ENCODE results near the gene SPIB.

SPIB gene

DNA sequence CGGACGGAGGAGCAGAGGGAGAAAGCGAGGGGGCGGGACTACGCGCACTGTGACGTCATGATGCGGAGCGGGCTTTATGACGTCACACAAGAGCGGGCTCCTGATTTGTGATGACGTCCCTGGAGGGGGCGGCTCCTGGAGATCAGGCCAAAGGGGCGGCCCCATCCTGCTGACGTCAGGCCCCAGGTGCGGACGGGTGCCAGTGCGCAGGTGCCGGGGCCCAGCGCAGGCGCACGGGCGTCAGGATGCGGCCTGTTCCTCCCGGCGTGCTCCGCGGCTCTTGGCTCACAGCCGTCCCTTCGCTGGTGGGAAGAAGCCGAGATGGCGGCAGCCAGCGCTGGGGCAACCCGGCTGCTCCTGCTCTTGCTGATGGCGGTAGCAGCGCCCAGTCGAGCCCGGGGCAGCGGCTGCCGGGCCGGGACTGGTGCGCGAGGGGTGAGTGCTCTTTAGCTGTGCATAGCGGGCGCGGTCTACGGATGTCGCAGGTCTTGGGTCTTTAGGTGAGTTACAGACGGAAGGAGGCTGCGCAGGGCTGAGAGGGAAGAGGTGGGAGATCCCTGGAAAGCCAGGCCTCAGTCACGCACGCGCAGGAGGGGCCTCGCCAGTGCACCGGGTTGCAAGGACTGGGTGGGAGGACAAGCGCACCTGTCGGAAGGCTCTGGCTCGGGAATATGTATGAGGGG lies 57.6 kb downstream of the SPIB start, which contains the start of the genes EMC10 and GARIN5A:
EMC10 (plus strand) TSS at position 284 of the 683 bp plus-strand sequence; CDS start at position 322, 38 bp downstream.
GARIN5A (minus strand) TSS at position 625 of the 683 bp plus-strand sequence; CDS start at position 165, 460 bp downstream.
- DNase-seq, result peak; percentile 92

DNA sequence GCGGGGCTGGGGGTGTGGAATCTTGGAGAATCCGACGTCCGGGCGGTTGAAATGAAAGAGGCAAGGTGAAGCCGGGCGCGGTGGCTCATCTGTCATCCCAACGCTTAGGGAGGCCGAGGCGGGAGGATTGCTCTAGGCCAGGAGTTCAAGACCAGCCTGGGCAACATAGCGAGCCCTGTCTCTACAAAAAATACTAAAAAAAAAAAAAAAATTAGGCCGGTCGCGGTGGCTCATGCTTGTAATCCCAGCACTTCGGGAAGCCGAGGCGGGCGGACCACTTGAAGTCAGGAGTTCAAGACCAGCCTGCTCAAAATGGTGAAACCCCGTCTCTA lies 58.1 kb downstream of the SPIB start:
- DNase-seq, result no peak

DNA sequence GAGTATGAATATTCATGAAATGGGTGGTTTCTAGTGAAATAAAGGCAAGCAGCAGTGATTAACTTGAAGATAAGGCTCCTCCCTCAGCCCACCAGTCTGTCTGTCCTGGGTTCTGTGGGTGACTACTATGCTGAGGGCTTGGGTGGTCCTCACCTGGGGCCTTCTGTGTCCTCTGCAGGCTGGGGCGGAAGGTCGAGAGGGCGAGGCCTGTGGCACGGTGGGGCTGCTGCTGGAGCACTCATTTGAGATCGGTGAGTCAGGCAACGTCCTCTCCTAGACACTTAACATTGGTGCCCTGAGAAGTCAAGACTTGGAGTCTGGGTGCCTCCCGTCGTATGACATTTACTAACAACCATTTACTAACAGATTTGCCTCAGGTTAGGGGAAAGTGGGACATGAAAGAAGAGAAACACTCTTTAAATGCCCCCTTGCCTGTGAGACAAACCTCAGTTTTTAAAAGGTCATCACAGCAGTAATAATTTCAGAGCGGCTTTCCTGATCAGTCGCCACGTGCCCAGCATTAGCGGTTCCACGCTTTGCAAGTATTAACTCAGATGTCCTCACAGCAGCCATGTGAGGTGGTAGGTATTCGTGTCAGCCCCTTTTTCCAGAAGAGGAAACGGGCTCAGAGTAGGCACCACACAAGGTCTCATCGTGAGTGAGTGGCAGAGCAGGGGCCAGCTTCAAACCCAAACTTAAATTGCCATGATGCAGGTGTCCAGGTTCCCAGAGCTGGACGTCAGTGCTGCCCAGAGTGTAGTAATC lies 59.2 kb downstream of the SPIB start:
- no peak for DNase-seq

DNA sequence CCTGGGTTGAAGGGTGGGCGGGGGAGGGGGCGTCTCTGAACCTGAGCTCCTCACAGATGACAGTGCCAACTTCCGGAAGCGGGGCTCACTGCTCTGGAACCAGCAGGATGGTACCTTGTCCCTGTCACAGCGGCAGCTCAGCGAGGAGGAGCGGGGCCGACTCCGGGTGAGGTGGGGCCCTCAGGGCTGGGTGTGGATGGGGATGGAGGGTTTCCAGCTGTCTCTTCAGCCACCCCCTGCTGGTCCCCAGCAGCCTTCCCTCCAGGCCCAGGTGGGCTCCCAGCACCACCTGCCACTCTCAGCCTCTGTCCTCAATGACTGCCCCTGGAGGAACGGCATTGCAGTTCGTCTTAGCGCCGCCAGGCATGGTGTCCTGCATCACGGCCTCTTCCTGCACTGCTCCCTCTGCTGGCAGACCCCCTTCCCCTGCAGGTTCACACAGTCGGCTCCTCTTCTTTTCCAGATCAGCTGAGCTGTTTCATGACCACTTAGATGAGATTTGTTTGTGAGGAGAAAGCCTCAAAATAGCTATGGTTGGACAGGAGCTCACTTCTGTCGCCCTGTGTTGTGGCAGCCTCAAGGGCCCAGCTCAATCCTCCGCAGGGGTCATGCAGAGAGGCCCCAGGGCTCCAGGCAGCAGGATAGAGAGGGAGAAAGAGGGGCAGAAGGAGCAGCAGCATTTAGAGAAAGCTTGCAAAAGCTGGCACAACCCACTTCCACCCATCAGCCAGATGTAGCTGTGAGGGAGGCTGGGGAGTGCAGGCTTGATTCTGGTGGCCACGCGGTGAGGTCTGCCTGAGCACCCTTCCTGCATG lies 60.4 kb downstream of the SPIB start:
- DNase-seq, result no peak

DNA sequence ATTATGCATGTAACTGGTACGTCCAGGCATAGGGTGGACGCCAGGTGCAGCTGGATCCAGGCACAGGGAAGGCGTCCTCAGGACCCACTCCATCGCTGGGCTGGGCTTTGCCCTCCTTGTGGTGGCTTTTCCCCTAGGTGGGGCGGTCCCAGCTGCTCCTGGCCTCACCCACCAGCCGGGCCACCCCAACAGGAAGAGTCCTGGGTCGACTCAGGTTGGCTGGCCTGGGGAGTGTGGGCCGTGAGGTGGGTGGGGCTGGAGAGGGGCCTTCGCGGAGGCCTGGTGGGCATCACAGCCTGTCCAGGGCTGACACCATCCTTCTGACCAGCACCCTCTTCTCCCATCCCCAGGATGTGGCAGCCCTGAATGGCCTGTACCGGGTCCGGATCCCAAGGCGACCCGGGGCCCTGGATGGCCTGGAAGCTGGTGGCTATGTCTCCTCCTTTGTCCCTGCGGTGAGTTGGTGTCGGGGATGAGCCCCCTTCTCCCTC lies 61.1 kb downstream of the SPIB start:
- DNase-seq, result no peak

DNA sequence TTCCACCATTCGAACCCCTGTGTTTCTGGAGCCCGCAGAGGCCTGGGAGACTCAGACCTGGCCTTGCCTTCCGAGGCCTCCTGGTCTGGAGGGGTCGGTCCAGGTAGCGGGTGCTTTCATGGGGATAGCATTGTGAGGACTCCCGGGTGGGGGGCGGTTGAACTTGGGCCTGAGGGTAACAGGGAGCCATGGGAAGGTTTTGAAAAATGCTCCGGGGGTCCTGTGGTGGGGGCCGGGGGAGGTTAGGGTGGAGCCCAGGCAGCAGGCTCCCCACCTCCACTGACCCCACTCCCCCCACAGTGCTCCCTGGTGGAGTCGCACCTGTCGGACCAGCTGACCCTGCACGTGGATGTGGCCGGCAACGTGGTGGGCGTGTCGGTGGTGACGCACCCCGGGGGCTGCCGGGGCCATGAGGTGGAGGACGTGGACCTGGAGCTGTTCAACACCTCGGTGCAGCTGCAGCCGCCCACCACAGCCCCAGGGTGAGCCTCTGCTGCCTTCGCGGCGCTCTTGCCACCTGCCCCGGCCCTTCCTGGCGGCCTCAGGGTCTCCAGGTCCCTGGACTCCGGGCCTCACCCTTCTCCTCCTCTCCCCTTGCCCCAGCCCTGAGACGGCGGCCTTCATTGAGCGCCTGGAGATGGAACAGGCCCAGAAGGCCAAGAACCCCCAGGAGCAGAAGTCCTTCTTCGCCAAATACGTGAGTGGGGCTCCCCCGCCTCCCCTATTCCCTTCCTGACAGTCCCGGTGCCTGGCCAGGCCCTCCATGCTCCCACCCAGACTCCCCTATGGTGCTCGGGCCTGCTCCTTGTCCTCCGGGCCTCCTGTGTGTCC lies 61.8 kb downstream of the SPIB start:
- DNase-seq, result no peak
